Activated CD4-positive, alpha-beta T cell treated with anti-CD3 and anti-CD28 coated beads, Interleukin-2, amount 10 ng/mL, durations not matched to agents 7 days and 5 days (primary cell): ENCODE data around the gene AUTS2. TPM values are rescaled to one million over a fixed set of nuclear protein-coding genes. Genes with fewer than 3 reads are reported as not detected.

Experiments used
- CTCF ChIA-PET: fragments of 350-600 bp; sonication (Branson Sonifier 250); formaldehyde crosslinking; loops from one replicate; lab custom pipeline; 2021; ENCODE audit warnings: antibody characterized with exemption; lab: Charles Lee
- POLR2A ChIA-PET: fragments of 350-600 bp; sonication (Branson Sonifier 250); formaldehyde crosslinking; loops from one replicate; lab custom pipeline; 2021; ENCODE audit warnings: antibody characterized with exemption; lab: Charles Lee
- DNase-seq: peaks from one replicate; pipeline ENCODE4 v3.0.0-alpha.2; 2020
- H3K27ac Mint-ChIP-seq: one replicate; pipeline ENCODE4 v1.8.0; 2021; ENCODE audit warnings: mild to moderate bottlenecking, moderate library complexity, mixed read lengths
- H3K27me3 Mint-ChIP-seq: one replicate; pipeline ENCODE4 v1.8.0; 2021; ENCODE audit warnings: mixed read lengths
- H3K36me3 Mint-ChIP-seq: one replicate; pipeline ENCODE4 v1.8.0; 2021; ENCODE audit warnings: low read depth, mixed read lengths
- H3K4me1 Mint-ChIP-seq: one replicate; pipeline ENCODE4 v1.8.0; 2021; ENCODE audit warnings: mixed read lengths
- H3K4me3 Mint-ChIP-seq: one replicate; pipeline ENCODE4 v1.8.0; 2021; ENCODE audit warnings: mild to moderate bottlenecking, moderate library complexity, mixed read lengths
- H3K9me3 Mint-ChIP-seq: one replicate; pipeline ENCODE4 v1.8.0; 2021; ENCODE audit warnings: mixed read lengths
- total RNA-seq, 2 experiments: library from RNA; stranded (reverse); gene quantifications; one replicate each; pipeline ENCODE4 v1.2.3, GENCODE V29; 2021

The AUTS2 gene
- total RNA-seq, 2 experiments from 2014 or later = 13.9 to 18.9 TPM

DNA sequence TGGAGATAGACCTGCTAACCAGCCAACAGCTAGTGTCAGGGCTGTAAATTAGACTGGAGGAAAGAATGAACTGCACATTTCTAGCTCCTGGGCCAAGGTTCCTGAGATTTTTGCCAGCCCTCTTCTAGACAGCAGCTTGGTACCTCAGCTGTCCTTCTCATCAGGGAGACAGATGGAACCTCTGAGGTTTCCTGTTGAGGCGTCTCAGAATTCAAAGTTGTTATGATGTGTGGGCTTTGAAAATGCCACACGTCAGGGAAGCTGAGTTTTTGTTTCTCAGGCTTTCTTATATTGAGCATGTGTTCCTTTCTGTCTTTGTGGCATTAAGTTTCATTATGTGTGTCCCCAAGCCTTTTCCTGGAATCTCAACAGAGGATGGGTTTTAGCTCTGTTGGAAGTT is 736.6 kb downstream of the AUTS2 start:
- CTCF ChIA-PET = no interaction called here
- DNase-seq = peak; percentile 41
- POLR2A ChIA-PET = no interaction called here
- Mint-ChIP-seq H3K27ac (peak overlapping the region; percentile 47), H3K9me3 (peaks cover 5% of the 10 kb centered on the region), H3K4me1 (peaks cover 21% of the 10 kb centered on the region), H3K36me3 (peaks cover 6% of the 10 kb centered on the region), H3K27me3 (peaks cover 8% of the 10 kb centered on the region), H3K4me3 (no peak overlapping the region)

DNA sequence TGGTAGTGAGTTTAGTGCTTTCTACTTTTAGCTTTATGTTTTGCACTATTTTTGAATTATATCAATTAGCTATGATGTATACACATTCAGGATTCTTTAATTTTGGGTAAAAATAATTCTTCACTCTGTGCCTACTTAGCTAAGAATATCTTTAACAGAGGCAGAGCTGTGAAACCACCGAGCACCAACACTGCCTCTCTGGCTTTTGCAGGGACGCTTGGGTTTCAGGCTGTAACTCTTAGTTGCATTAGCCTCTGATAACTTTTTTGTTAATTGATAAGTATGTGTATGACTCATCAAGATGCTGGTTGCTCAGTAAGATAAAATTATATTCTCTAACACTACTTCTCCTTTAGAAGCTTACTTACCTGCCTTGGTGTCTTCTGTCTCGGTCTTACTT is 738.3 kb downstream of the AUTS2 start:
- ChIA-PET CTCF (no interaction called here), POLR2A (no interaction called here)
- peaks cover 8% of the 10 kb centered on the region for H3K27me3 Mint-ChIP-seq
- H3K4me3 Mint-ChIP-seq = no peak overlapping the region
- peaks cover 6% of the 10 kb centered on the region for H3K36me3 Mint-ChIP-seq
- H3K9me3 Mint-ChIP-seq = peaks cover 5% of the 10 kb centered on the region
- no peak for DNase-seq
- H3K27ac Mint-ChIP-seq = no peak overlapping the region
- H3K4me1 Mint-ChIP-seq = peaks cover 21% of the 10 kb centered on the region

DNA sequence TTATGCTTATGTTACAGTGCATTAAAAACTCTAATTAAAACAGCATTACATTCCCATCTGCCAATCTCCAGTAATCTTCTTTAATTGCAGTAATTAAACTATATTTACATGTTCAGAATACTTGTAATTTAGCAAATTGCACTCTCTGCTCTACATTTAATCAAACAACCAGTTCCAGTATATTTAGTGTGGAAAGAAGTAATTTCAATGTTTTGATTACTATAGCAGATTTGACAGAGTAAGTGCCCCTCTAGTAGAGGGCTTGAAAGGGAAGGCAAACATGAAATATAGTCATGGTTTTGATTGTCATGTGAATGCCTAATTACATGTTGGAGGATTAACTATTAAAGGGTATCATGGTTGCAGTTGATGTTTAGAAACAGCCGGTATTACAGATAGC is 739.7 kb downstream of the AUTS2 start:
- no peak for DNase-seq
- no peak overlapping the region for H3K4me3 Mint-ChIP-seq
- peaks cover under 1% of the 10 kb centered on the region for H3K36me3 Mint-ChIP-seq
- H3K4me1 Mint-ChIP-seq = peaks cover 21% of the 10 kb centered on the region
- POLR2A ChIA-PET = no interaction called here
- H3K27me3 Mint-ChIP-seq = peaks cover 3% of the 10 kb centered on the region
- H3K27ac Mint-ChIP-seq = no peak overlapping the region
- peaks cover 1% of the 10 kb centered on the region for H3K9me3 Mint-ChIP-seq
- CTCF ChIA-PET = no interaction called here

DNA sequence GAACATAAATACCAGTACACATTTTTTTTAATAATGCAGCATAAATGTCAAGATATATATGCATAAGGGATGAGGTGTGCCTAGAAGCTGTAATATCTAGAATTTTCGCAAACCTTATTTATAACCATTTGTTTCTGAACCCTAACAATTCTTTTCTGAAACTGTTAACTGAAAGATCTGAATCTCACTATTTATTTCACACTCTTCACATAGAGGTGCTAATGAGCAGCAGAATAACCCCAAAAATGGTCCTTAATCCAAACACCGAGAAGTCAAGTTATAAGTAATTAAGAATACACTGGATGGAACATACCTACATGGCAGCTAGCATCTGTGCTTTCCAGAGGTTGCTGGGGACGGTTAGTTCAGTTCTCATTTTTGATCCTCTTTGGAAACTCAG is 742.0 kb downstream of the AUTS2 start:
- Mint-ChIP-seq H3K9me3 (no peaks in the 10 kb centered on the region), H3K36me3 (no peaks in the 10 kb centered on the region), H3K27me3 (peaks cover 2% of the 10 kb centered on the region), H3K27ac (no peak overlapping the region), H3K4me3 (no peak overlapping the region), H3K4me1 (peaks cover 7% of the 10 kb centered on the region)
- no peak for DNase-seq
- CTCF ChIA-PET = interaction anchor here (0.9 kb wide), 1 partner anchor 92 kb away, joined by 3 read pairs; no protein-coding TSS in a partner anchor
- POLR2A ChIA-PET = no interaction called here

DNA sequence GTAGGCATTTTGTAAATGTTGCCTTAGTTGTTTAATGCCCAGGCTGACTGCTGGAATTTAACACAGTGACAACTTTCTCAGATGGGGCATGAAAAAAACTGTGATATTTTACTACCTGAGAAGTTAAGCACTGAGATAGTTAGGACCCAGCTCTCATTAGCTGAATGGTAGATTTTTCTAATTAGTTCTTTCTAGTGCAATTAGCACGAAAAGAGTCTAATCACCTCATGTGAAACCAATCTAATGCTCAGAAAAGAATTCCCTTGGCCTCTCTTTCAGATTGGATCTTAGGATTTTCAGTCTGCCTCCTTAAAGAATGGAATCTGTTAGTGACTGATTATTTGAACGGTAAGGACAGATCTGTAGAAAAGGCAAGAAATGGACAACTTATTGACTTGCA is 743.2 kb downstream of the AUTS2 start:
- ChIA-PET POLR2A (no interaction called here), CTCF (no interaction called here)
- H3K36me3 Mint-ChIP-seq = no peaks in the 10 kb centered on the region
- no peak for DNase-seq
- H3K4me3 Mint-ChIP-seq = no peak overlapping the region
- peaks cover 3% of the 10 kb centered on the region for H3K4me1 Mint-ChIP-seq
- H3K27ac Mint-ChIP-seq = no peak overlapping the region
- H3K9me3 Mint-ChIP-seq = no peaks in the 10 kb centered on the region
- peaks cover 2% of the 10 kb centered on the region for H3K27me3 Mint-ChIP-seq

DNA sequence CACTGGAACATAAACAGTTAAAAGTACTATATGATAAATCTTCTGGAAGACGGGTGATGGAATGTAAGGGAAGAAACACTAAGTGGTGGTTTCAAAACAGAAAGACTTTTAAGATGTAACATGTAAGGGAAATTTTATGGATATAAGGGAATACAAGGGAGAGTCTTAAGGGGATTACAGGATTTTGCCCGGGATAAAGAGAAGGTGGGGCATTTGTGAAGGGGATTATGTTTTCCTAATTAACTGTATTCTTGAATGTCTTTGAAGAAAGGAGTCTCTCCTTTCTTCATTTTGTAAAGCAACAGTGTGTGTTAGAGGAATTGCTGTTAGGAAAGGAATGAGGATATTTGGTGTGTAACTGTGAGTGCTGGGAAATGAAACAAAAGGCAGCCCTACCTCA is 745.2 kb downstream of the AUTS2 start:
- Mint-ChIP-seq H3K36me3 (no peaks in the 10 kb centered on the region), H3K27ac (no peak overlapping the region), H3K27me3 (peaks cover 2% of the 10 kb centered on the region), H3K9me3 (no peaks in the 10 kb centered on the region), H3K4me3 (no peak overlapping the region), H3K4me1 (peaks cover 19% of the 10 kb centered on the region)
- no peak for DNase-seq
- ChIA-PET CTCF (no interaction called here), POLR2A (no interaction called here)

DNA sequence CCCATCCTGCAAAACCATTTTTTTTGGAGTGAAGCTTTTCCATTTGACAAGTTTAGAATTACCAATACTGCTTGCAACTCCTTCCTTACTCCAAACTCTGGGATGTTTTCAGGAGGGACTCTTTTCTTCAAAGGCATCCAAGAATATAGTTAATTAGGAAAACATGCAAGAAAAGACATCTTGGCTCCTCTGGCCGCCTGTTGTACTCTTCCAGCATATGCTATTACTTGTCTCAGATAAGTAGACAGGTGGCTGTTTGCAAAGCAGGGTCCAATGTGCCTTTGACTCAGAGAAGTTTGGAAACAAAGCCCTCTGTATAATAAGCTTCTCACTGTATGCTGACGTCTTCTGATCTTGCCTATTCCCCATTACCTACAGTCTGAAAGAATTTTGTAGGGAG is 746.5 kb downstream of the AUTS2 start:
- no peaks in the 10 kb centered on the region for H3K9me3 Mint-ChIP-seq
- no peaks in the 10 kb centered on the region for H3K36me3 Mint-ChIP-seq
- DNase-seq = no peak
- H3K27ac Mint-ChIP-seq = no peak overlapping the region
- H3K27me3 Mint-ChIP-seq = peaks cover 2% of the 10 kb centered on the region
- H3K4me1 Mint-ChIP-seq = peaks cover 19% of the 10 kb centered on the region
- no peak overlapping the region for H3K4me3 Mint-ChIP-seq
- ChIA-PET POLR2A (interaction anchor here (0.5 kb wide), 1 partner anchor 54 kb away, joined by 3 read pairs; no protein-coding TSS in a partner anchor), CTCF (interaction anchor here (0.6 to 1.3 kb wide), 2 partner anchors 10 to 119 kb away, joined by 3 read pairs; no protein-coding TSS in a partner anchor)

DNA sequence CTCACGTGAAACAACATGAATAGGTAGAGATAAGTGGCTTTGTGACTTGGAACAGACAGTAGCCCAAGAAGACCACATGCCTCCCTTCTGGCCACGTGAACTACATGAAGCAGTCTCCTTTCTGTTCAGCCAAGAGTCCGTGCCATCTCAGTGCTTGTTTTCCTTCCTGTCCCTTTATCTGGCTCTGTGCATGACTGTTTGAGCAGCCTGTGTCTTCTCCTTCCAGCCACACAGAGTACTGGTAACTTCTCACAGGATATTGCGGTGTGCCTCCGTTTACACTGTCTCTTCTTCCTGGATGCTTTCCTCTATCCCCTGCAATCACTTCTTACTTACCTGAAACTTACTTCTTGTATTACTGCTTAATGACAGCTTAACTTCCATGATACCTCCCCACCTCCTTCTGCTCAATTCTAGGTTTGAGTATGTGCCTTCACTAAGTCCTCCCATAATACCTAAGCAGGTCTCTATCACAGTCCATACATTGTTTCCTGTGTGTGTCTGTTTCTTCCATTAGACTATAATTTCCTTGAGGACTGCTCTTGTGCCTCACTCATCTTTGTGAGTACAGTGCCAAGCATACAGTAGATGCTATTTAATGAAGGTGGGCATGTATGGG is 748.7 kb downstream of the AUTS2 start:
- peak; percentile 8 for DNase-seq
- Mint-ChIP-seq H3K36me3 (no peaks in the 10 kb centered on the region), H3K27me3 (peaks cover 2% of the 10 kb centered on the region), H3K4me1 (peaks cover 19% of the 10 kb centered on the region), H3K9me3 (peaks cover 5% of the 10 kb centered on the region), H3K4me3 (no peak overlapping the region), H3K27ac (peak overlapping the region; percentile 17)
- ChIA-PET CTCF (no interaction called here), POLR2A (no interaction called here)

DNA sequence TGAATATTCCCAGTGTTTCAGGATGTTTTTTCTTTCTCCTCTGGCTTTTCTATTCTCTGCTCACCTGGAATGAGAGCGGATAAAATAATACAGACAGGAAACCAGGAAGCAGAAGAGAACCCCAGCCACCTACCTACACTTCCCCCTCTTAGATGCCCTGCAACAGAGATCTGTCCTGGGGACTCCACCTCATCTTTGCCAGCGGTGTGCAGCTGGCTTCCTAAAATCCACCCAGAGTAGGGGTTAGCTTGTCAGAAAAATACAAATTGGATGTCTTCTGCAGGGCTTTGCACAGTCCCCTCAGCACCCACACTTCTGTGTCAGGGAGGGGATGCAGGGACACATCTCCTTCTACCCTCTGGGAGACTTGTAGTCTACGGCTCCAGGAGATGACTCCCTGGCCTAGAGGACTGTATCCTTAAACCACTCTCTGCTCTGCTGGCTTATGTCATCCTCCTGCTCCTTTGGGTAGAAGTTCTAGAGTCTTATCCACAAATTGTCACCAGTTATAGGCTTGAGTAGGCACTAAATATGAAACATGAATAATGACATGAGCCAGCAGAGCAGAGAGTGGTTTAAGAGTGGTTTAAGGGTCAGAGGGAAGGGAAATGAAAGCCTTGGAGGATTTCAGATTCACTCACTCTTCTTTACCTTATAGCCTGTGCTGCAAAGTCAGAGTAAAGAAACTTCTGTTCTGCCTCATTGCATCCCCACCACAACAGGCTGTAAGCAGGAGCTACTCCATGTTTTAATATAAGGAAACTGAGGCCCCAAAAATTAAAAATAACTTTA is 749.4 kb downstream of the AUTS2 start:
- Mint-ChIP-seq H3K4me1 (peaks cover 19% of the 10 kb centered on the region), H3K27ac (no peak overlapping the region), H3K27me3 (no peaks in the 10 kb centered on the region), H3K9me3 (peaks cover 5% of the 10 kb centered on the region), H3K36me3 (no peaks in the 10 kb centered on the region), H3K4me3 (no peak overlapping the region)
- CTCF ChIA-PET = no interaction called here
- no peak for DNase-seq
- POLR2A ChIA-PET = no interaction called here

DNA sequence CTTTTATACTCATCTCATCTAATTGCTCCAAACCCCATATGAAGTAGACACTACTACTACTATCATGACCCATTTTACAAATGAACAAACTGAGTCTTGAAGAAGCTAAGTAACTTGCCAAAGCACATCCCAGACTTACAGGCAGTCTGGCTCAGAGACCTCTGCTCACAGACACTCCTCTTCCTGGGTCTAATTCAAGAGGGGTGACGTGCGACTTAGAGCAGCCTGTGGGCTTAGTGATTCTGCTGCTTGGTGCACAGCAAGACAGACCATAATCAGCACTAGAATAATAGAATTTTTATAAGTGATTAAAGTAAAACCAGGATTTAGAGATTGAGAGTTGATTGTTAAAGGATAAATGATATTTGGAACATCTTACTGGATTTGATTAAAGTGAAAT is 750.8 kb downstream of the AUTS2 start:
- H3K4me3 Mint-ChIP-seq = no peak overlapping the region
- ChIA-PET CTCF (no interaction called here), POLR2A (no interaction called here)
- peaks cover 5% of the 10 kb centered on the region for H3K9me3 Mint-ChIP-seq
- DNase-seq = no peak
- H3K4me1 Mint-ChIP-seq = peaks cover 20% of the 10 kb centered on the region
- no peaks in the 10 kb centered on the region for H3K36me3 Mint-ChIP-seq
- no peak overlapping the region for H3K27ac Mint-ChIP-seq
- H3K27me3 Mint-ChIP-seq = no peaks in the 10 kb centered on the region

DNA sequence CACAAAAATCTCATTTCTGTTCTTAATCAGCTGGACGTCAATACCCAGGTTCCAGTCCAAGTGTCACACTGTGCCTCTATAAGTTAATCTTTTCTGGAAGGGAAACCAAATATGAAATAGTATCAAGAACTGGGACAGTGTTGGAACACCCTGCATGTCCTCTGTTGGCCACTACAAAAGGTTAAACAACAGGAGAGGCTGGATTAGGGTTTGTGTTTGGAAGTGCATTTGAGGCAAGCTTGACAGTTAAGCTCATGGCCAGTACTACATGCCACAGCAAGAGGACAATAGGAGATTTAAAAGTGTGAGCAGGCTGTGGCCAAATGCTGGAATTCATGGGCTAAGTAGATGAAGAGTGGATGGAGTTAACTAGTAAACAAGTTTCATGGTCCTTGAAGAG is 751.5 kb downstream of the AUTS2 start:
- ChIA-PET POLR2A (no interaction called here), CTCF (no interaction called here)
- no peak overlapping the region for H3K4me3 Mint-ChIP-seq
- H3K36me3 Mint-ChIP-seq = no peaks in the 10 kb centered on the region
- no peak overlapping the region for H3K27ac Mint-ChIP-seq
- peaks cover 27% of the 10 kb centered on the region for H3K4me1 Mint-ChIP-seq
- no peak for DNase-seq
- H3K9me3 Mint-ChIP-seq = peaks cover 5% of the 10 kb centered on the region
- no peaks in the 10 kb centered on the region for H3K27me3 Mint-ChIP-seq

DNA sequence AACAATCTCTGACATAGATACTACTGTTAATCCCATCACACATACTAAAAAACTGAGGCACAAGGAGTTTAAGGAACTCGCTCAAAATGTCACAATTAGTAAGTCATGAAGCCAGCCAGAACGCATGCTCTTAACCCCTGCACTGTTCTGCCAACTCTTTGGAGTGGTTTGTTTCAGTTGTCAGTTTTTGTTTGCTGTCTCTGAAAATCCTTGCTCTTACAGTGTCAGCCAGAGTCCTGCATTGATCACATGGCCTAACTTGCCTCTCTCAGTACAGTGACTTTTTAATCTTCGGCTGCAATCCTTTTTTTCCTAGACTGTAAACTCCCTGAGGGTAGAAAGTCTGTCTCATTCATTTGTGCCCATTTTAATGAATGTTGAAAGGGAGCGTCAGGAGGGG is 753.8 kb downstream of the AUTS2 start:
- ChIA-PET POLR2A (no interaction called here), CTCF (no interaction called here)
- Mint-ChIP-seq H3K4me3 (no peak overlapping the region), H3K4me1 (peaks cover 20% of the 10 kb centered on the region), H3K27me3 (no peaks in the 10 kb centered on the region), H3K27ac (no peak overlapping the region), H3K36me3 (no peaks in the 10 kb centered on the region), H3K9me3 (peaks cover 5% of the 10 kb centered on the region)
- no peak for DNase-seq

DNA sequence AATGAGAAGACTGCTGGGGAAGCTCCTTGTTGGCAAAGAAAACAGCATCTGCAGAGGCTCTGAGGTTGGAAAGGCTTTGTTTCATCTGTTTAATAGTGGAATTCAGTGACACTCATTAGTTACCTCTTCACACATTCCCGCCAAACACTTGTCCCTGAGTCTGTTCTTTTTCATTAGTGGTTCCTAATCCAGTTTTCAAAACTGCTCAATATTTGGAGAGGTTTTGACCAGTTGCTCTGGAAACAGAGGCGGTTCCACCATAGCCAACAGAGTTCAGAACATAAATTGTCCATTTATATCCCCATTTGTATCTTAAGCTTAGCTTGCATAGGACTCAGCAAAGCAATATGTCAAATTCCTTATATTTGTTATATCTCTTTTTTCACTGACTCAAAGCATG is 754.6 kb downstream of the AUTS2 start:
- CTCF ChIA-PET = no interaction called here

More for the DNA sequence above, 754.6 kb downstream of the AUTS2 start:
- Mint-ChIP-seq H3K4me3 (no peak overlapping the region), H3K9me3 (peaks cover 5% of the 10 kb centered on the region), H3K27ac (no peak overlapping the region), H3K27me3 (no peaks in the 10 kb centered on the region), H3K4me1 (peaks cover 12% of the 10 kb centered on the region), H3K36me3 (no peaks in the 10 kb centered on the region)
- DNase-seq = no peak
- POLR2A ChIA-PET = no interaction called here
